Measurements from ENCODE around the gene TBC1D10A.

DNA sequence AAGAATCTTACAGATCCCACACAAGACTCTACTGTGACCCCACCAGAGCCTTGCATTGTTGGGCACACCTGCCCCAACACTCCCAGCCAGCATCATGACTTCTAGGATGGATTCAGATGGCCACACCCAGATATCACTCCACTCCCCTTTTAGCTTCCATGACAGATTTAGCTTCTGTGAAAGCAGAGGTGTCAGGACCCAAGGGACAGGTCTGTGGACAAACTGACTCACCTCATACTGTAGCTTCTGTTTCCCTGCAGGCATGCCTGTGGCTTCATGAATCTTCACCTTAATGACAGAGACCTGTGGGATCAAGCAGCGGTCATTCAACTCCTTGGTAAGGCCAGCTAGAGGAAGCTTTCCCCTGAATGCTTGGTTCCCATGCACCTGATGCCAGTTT, 8.5 kb upstream of the TBC1D10A start:
- no peak for TF ChIP-seq CTCF (IDR thresholded peaks at IDR 0.05)
- no peak for TF ChIP-seq POLR2A (IDR thresholded peaks at IDR 0.05)
